NCI-H2171 treated with DMSO at 0.1 percent for 48 hours (cell line): Measurements from ENCODE around the gene CAMK1D.
"Not testable (repeated sequence)": the region's sequence is repeated elsewhere in the genome, so short reads cannot be mapped to it uniquely, and the experiment has no call there.

ENCODE experiments used
- DNase-seq: peaks from one replicate; lab custom pipeline; 2025; lab: John Stamatoyannopoulos, UW

Gene CAMK1D

DNA sequence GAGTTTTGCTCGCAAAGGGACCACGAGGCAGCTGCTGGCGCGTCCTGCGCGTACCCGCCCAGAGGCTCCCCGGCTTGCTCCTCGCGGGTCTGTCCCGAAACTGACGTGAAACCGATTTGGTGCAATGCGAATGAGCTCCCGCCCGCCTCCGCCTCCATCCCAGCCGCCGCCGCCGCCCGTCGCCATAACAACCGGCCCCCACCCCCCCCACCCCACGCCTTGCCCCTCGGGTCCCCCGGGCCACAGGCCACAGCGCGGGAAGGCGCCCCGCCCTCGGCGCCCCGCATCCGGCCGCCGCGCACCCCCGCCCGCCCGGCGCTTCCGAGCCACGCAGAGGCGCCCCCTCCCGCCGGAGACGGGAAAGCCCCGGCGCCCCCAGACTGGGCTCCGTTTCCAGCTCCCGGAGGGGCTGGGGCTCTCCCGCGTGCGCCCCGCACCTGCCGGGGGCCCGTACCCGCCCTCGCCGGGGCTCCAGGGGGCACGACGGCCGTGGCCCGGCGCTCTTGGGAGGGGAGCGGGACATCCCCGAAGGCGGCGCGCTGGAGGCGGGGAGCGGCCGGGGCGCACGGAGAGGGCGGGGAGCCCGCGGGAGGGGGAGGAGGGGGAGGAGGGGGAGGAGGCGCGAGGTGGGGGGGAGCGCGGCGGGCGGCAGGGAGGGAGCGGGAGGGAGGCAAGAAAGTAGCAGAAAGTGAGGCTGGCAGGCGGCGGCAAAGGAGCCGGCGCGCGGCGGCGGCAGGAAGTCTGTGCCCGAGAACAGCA is at the start of gene CAMK1D:
Gene CAMK1D (plus strand): TSS at position 678 of the 759 bp plus-strand sequence.
- DNase-seq: peak; percentile 65

DNA sequence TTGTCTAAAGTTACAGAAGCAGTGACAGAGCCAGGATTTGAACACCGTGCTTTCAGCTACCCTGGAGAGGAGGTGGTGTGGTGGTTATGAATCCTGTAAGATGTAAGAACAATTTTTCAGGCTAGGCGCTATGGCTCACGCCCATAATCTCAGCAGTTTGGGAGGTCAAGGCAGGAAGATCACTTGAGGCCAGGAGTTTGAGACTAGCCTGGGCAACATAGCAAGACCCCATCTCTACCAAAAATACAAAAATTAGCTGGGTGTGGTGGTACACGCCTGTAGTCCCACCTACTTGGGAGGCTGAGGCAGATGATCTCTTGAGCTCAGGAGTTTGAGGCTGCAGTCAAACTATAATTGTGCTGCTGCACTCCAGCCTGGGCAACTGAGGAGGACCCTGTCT is 48.3 kb upstream of the CAMK1D start:
- not testable (repeated sequence) for DNase-seq

DNA sequence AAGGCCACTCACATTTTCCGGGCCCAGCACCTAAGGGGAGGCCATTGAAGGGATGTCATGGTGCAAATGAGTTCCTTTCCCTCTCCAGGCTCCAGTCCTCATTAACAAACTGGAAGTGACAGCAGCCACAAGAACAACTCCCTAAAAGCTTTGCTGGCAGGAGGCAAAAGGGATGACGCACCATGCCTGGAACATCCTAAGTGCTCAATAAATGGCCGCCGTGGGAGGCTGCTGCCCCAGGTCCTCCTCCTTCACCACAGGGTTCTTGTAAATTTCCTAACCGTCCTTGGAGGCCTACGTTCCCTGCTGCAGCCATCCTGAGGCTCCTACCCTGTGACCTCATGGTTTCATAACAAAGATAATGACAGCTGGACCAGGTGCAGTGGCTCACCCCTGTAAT is 41.3 kb upstream of the CAMK1D start:
- DNase-seq: no peak

DNA sequence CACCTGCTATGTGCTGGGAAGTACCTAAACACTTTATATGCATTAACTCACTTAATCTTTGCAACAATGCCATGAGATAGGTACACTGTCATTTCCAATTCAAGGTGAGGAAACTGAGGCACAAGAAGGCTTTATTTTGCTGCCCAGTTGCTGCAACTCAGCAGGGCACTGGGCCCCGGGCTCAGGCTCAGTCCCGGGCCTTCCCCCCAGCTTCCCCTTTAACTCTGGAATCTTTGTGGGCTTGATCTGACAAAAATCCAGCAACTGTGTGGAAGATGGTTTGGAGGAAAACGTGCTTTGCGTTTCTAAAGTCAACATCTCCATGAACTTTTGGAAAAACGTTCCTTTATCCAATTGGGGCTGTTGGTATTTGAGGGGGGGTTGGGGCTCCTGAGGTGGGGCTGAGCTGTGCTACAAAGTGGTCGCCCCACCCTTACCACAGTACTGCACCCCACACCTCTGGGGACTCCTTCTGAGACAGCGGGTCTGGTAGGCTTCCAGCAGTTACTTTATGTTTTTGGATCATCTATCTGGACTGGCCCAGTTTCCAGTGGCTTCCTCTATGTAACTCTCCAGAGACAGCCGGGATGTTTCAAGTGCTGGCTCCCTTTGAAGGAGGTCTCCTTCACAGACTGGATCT is 40.5 kb upstream of the CAMK1D start:
- DNase-seq: no peak

DNA sequence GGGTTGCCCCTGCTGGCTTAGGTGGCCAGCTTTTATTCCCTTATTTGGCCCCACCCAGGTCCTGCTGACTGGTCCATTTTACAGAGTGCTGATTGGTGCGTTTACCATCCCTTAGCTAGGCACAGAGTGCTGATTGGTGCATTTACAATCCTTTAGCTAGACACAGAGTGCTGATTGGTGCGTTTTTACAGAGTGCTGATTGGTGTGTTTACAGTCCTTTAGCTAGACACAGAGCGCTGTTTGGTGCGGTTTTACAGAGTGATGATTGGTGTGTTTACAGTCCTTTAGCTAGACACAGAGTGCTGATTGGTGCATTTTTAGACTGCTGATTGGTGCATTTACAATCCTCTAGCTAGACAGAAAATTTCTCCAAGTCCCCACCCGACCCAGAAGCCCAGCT is 39.6 kb upstream of the CAMK1D start:
- DNase-seq: not testable (repeated sequence)

DNA sequence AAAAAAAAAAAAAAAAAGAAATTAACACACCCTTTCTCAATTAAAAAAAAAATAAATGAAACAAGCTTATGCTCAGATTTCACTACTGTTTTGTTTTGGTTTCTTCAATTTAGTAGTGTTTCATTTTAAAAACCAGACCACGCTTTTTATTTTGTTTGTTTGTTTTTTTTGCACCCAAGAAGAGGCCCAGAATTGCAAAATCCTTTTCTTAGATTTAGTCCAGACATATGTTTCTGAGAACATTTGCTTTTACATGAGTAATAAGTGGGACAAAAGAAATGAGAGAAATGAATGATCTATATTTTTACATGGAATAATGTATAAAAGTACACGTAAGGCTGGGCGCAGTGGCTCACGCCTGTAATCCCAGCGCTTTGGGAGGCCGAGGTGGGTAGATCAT is 34.5 kb upstream of the CAMK1D start:
- DNase-seq: no peak

DNA sequence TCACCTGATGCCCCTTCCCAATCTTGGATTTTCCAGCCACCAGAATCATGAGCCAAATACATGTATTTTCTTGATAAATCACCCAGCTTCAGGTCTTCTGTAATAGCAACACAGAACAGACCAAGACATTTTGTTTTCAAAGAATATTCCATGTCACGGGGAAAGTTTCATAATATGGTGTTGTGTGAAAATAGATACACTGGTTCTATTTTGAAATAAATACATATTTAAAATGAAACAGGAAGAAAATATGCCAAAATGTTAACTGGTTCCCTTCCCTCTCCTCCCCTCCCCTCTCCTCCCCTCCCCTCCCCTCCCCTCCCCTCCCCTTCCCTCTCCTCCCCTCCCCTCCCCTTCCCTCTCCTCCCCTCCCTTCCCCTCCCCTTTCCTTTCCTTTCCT is 30.3 kb upstream of the CAMK1D start:
- no peak for DNase-seq

DNA sequence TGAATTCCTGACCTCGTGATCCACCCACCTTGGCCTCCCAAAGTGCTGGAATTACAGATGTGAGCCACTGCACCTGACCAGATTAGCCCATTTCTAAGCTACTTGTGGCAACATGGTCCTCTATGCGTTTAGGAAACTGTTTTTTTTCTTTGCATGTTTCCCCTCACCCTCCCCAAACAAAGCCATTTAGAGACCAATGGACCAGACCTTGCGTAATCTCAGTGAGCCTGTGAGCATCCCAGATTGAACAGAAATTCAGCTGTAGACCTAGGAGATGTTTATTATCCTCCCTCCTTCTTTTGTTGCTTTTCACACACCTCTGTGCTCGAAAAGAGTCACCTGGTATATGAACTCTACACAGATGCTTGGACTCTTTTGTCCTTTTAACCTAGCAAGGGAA is 28.5 kb upstream of the CAMK1D start:
- no peak for DNase-seq

DNA sequence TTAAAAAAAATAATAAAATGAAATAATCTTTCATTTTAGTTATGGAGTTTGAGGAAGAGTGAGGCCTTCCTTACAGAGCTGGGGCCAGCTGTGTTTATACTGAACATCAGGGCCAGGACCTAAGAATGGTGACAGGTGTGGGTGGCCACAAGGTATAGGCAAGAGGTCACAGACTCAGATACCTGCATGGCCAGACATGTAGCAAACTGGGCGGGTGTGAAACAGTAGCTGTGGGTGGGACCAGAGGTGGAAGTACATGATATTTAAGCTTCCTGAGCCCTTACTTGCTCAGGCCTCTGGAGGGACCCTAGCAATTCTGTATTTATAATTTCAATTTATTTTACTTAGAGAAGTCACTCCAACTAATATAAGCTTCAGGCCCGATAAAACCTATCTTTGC is 27.7 kb upstream of the CAMK1D start:
- DNase-seq: peak; percentile 34

DNA sequence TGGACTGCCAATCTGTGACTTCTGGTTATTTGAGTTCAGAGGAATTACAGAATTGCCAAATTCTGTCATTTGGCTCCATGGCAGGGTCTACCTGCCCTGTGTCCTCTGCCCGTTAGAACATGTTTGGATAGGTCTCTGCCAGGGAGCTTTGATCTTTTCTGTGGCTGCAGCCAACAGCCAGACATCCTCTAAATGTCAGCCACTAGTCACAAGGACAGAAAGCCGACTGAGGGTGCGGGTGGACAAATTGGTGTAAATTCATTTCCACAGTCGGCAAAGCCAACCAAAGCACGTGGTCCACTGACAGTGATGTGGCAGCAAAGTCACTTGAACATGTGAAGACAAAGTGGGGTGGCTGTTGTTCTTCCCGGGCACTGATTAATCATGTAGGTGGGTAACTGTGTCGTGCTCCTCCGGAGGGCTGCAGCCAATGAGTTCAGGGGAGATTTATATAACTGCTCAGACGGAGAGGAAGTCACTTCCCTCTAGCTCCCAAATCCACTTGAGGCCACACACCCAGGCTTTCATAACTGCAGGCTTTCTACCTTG is 26.7 kb upstream of the CAMK1D start:
- no peak for DNase-seq

DNA sequence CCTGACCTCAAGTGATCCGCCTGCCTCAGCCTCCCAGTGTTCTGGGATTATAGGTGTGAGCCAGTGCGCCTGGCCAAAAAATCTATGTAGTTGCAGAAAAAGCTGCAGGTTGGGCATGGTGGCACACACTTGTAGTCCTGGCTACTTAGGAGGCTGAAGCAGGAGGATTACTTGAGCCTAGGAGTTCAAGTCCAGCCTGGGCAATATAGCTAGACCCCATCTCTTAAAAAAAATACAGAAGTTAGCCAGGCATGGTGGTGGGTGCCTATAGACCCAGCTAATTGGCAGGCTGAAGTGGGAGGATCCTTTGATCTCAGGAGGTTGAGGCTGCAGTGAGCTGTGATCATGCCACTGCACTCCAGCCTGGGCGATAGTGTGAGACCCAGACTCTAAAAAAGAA is 24.8 kb upstream of the CAMK1D start:
- no peak for DNase-seq

DNA sequence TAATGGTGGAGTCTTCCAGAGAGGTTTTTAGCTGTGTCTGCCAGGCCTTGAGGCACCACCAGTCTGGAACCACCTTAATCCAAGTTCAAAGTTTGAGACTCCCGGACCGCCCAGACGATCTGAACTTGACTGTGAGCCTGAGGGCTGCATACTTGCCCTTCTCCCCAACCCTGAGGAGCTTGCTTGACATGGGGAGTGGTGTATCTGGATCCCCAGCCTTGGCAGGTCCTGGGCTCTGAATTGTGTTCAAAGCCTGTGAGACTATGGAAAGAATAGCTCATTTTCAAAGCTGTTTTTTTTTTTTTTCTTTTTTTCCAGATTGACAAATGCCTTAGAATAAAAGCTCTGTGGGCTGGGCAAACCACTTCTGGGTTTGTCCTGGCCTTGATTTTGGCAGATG is 22.3 kb upstream of the CAMK1D start:
- DNase-seq: no peak

DNA sequence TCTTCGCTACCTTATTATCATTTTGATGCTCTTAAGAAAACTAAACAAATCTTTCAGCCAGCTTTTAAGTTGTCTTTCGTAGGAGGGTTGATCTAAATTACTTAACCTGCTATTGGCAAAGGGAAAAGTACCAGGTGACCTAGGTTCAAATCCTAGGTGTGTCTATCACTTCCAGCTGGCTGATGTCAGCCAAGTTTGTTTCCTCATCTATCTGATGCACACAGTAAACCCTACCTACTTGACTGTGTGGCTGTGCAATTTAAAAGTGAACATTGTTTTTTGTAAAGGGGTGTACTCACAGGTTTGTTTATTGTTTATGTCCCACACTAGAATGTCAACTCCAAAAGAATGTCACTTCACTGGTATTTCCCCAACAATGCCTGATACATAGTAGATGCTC is 21.9 kb upstream of the CAMK1D start:
- no peak for DNase-seq

DNA sequence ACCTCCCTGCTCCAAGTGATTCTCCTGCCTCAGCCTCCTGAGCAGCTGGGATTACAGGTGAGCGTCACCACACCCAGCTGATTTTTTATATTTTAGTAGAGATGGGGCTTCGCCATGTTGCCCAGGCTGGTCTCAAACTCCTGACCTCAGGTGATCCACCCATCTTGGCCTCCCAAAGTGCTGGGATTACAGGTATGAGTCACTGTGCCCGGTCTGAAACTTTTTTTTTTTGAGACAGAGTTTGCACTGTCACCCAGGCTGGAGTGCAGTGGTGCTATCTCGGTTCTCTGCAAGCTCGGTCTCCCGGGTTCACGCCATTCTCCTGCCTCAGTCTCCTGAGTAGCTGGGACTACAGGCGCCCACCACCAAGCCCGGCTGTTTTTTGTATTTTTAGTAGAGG is 21.0 kb upstream of the CAMK1D start:
- DNase-seq: not testable (repeated sequence)

DNA sequence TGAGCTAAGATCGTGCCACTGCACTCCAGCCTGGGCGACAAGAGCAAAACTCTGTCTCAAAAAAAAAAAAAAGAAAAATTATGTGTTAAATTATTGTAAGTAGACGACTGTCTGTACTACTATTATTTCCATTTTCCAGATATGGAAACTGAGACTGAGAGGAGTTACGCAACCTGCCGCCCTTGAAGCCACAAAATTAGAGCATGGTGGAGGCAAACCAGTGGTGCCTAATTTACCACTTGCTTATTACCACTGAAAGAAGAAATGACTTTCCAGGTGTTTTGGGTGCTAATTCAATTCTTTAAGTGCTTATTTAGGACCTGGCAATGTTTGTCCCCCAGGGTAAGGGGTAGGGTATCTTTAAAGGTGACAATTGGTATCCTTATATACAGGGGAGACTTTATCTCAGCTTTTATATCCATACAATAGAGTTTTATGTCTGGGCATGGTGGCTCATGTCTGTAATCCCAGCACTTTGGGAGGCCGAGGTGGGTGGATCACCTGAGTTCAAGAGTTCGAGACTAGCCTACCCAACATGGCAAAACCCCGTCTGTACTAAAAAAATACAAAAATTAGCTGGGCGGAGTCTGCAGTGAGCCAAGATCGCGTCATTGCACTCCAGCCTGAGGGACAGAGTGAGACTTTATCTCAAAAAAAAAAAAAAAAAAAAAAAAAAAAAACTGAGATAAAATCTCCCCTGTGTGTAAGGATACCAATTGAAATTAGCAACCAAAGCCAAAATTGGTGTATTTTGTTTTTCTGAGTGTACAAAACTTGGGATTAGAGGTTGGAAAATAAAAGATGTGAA is 16.6 kb upstream of the CAMK1D start:
- DNase-seq: peak; percentile 41

DNA sequence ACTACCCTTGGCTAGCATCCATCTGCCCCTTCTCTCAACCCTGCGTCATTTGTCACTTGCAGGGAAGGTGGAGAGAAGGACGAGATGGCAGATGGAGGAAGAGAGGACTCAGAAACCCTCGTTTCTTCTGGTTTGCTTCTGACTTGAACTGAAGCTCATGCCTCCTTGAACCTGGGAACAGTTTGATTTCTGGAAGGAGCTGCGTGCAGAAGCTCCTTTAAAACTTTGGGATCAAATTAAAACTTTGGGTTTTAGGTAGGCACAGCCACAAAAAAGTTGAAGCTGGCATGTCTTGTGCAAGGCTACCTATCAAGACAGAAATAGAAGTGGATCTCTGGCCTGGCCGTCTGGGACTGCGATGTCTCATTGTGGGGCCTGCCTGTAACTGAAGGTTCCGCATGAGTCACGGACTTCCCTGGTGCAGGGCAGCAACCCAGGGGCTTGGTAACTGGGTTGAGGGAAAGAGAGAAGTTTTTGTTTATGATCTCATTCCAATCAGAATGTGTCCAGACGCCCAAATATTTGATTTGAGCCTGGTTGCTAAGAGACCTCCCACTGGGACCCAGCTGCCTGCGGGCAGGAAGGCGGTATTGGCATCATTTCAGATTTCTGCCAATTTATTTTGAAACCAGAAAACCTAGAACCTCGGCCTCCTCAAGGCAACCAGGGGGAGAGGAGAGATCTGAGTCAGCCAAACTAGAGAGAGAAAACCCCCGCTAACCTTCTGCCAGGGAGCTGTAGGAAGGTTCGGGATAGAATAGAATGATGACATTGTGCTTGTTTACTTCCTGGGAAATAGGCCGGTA is 15.8 kb upstream of the CAMK1D start:
- peak; percentile 74 for DNase-seq

DNA sequence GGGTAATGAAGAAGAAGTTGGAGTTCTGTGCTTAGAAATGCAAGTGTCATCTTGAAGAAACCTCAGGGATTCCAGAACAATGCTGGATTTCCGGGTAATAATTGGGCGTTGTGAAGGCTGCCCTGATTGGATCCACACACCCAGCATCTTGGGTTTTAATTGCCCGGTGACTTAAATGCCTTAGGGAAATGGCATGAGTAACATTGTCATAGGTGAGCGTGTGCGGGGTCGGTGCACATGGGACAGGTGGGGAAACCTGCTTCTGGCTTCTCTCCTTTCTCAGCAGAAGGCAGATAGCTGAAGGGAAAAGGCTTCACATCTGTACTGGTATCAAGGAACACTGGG is 15.2 kb upstream of the CAMK1D start:
- no peak for DNase-seq

DNA sequence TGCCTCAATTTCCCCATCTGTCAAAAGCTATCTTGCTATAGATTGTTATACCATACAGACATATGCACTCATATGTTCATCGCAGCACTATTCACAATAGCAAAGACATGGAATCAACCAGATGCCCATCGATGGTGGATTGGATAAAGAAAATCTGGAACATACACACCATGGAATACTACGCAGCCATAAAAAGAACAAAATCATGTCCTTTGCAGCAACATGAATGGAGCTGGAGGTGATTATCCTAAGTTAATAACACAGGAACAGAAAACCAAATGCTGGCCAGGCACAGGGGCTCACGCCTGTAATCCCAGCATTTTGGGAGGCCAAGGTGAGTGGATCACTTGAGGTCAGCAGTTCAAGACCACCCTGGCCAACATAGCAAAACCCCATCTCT is 14.2 kb upstream of the CAMK1D start:
- not testable (repeated sequence) for DNase-seq

DNA sequence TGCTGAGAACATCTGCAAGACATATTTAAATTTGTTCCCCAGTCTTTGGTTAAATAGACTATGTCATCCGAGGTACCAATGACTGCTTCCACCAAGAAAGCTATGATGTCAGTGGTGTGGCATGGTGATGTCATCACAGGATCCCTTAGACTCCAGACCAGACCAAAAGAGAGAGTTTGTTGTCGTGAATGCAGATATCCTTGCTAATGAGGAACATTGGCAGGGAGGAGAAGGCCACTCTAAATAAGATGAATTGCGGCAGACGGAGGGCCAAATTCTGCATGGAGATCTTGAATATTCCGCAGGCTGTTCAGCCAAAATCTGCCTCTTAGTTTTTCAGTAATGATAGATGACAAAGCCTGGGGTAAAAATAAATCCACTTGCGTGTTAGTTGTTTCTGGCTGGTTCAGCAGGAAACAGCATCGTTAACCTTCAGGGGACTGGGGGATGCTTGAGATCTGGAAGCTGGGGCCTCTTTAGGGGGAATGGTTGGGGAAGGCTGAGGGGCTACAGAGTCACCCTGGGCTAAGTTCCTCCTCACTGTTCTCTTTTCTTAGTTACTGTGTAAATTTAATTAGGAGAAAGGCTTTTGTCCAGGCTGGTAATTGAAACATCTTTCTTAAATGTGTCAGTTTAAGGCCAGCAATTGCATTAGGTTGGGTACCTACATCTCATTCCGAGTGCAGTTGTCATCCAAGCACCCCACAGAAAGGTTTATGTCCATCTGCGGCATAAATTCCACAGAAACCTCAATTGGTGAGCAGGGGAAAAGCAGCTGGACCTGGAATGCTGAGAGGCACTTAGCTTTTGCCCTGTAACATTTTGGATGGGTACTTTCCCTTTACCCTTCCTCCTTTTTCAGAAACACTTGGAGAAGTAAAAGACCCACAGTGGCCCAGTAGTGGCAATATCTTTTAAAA is 11.6 kb upstream of the CAMK1D start:
- DNase-seq: no peak

DNA sequence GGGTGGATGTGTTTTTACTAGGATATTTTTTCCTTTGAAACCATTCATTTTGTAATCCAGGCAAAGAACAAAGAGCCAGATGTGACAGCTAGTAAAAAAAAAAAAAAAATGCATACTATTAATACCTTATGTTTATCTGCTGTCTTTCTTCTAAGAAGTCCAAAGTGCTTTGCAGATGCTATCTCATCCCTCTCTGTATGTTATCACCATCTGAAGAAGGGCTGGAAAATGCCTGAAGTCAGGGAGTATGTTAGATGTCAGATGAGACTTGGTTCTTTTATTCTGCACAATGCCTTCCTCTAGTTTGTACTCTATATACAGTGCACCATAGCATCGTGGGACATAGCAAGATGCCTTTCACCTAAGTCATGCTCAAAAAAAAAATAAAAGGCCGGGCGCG is 10.4 kb upstream of the CAMK1D start:
- no peak for DNase-seq

DNA sequence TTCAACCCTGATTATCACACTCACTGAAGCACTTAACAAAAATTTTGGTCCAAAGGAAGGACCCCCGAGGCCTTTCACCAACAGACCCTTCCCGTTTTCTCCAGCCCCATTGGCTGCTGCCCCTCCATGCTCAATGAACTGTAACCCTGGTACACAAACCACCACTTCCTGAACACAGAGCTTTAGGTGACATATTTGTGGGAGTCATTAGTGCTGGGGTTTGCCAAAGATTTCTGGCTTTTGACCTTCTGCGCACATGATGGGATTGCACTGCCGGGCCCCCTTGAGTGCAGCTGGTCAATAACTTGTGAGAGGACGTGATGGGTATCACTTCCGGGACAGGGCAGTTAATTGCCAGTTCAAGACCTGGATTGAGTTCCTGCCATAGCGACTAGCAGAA is 9.0 kb upstream of the CAMK1D start:
- no peak for DNase-seq
